ENCODE results near the gene VAV3.
"Not testable (repeated sequence)": the region's sequence is repeated elsewhere in the genome, so short reads cannot be mapped to it uniquely, and the experiment has no call there.

Gene VAV3

GRCh38 chr1:107965110-107965991 lies at the start of gene VAV3:
Gene VAV3, minus strand, starts transcription at chr1:107965180. Its CDS starts 311 bp downstream, at chr1:107964869.
- no peak for DNase-seq (ENCODE audit: low read depth in 2 of 2, low spot score in 1 of 2)

GRCh38 chr1:108012553-108012952 lies 47.6 kb upstream of the VAV3 start:
- no peak for DNase-seq (ENCODE audit: low read depth in 2 of 2, low spot score in 1 of 2)

GRCh38 chr1:108011295-108011694 lies 46.3 kb upstream of the VAV3 start:
- no peak for DNase-seq (ENCODE audit: low read depth in 2 of 2, low spot score in 1 of 2)

- no peak for DNase-seq (ENCODE audit: low read depth in 2 of 2, low spot score in 1 of 2)
Observed at GRCh38 chr1:108010581-108010980, 45.6 kb upstream of the VAV3 start.

GRCh38 chr1:108009603-108010195 lies 44.7 kb upstream of the VAV3 start:
- DNase-seq (ENCODE audit: low read depth in 2 of 2, low spot score in 1 of 2) = no peak

GRCh38 chr1:108007531-108007930 lies 42.6 kb upstream of the VAV3 start:
- no peak for DNase-seq (ENCODE audit: low read depth in 2 of 2, low spot score in 1 of 2)

- DNase-seq (ENCODE audit: low read depth in 2 of 2, low spot score in 1 of 2) = no peak
Observed at GRCh38 chr1:108007070-108007469, 42.1 kb upstream of the VAV3 start.

- DNase-seq (ENCODE audit: low read depth in 2 of 2, low spot score in 1 of 2) = not testable (repeated sequence)
Observed at GRCh38 chr1:108004919-108005318, 39.9 kb upstream of the VAV3 start.

- DNase-seq (ENCODE audit: low read depth in 2 of 2, low spot score in 1 of 2) = no peak
Observed at GRCh38 chr1:108000620-108001111, 35.7 kb upstream of the VAV3 start.

- no peak for DNase-seq (ENCODE audit: low read depth in 2 of 2, low spot score in 1 of 2)
Observed at GRCh38 chr1:108000184-108000583, 35.2 kb upstream of the VAV3 start.

GRCh38 chr1:107997866-107998265 lies 32.9 kb upstream of the VAV3 start:
- no peak for DNase-seq (ENCODE audit: low read depth in 2 of 2, low spot score in 1 of 2)

GRCh38 chr1:107993920-107994319 lies 28.9 kb upstream of the VAV3 start:
- no peak for DNase-seq (ENCODE audit: low read depth in 2 of 2, low spot score in 1 of 2)

GRCh38 chr1:107992347-107992746 lies 27.4 kb upstream of the VAV3 start:
- DNase-seq (ENCODE audit: low read depth in 2 of 2, low spot score in 1 of 2) = no peak

GRCh38 chr1:107991371-107992066 lies 26.5 kb upstream of the VAV3 start:
- DNase-seq (ENCODE audit: low read depth in 2 of 2, low spot score in 1 of 2) = no peak

- no peak for DNase-seq (ENCODE audit: low read depth in 2 of 2, low spot score in 1 of 2)
Observed at GRCh38 chr1:107990606-107991005, 25.6 kb upstream of the VAV3 start.

GRCh38 chr1:107981277-107981676 lies 16.3 kb upstream of the VAV3 start:
- DNase-seq (ENCODE audit: low read depth in 2 of 2, low spot score in 1 of 2) = no peak

GRCh38 chr1:107979926-107980325 lies 14.9 kb upstream of the VAV3 start:
- DNase-seq (ENCODE audit: low read depth in 2 of 2, low spot score in 1 of 2) = no peak

- DNase-seq (ENCODE audit: low read depth in 2 of 2, low spot score in 1 of 2) = no peak
Observed at GRCh38 chr1:107979088-107979487, 14.1 kb upstream of the VAV3 start.

GRCh38 chr1:107976836-107977235 lies 11.9 kb upstream of the VAV3 start:
- no peak for DNase-seq (ENCODE audit: low read depth in 2 of 2, low spot score in 1 of 2)

- no peak for DNase-seq (ENCODE audit: low read depth in 2 of 2, low spot score in 1 of 2)
Observed at GRCh38 chr1:107976431-107976830, 11.5 kb upstream of the VAV3 start.

GRCh38 chr1:107975851-107976250 lies 10.9 kb upstream of the VAV3 start:
- no peak for DNase-seq (ENCODE audit: low read depth in 2 of 2, low spot score in 1 of 2)

- DNase-seq (ENCODE audit: low read depth in 2 of 2, low spot score in 1 of 2) = no peak
Observed at GRCh38 chr1:107974090-107974489, 9.1 kb upstream of the VAV3 start.
